NCI-H226 (cell line): ENCODE results near the gene SLITRK6.
"Not testable (repeated sequence)": the region's sequence is repeated elsewhere in the genome, so short reads cannot be mapped to it uniquely, and the experiment has no call there.

Experiments
- DNase-seq: peaks from one replicate; pipeline ENCODE4 v3.0.0-alpha.2; 2015

The SLITRK6 gene, protein sequence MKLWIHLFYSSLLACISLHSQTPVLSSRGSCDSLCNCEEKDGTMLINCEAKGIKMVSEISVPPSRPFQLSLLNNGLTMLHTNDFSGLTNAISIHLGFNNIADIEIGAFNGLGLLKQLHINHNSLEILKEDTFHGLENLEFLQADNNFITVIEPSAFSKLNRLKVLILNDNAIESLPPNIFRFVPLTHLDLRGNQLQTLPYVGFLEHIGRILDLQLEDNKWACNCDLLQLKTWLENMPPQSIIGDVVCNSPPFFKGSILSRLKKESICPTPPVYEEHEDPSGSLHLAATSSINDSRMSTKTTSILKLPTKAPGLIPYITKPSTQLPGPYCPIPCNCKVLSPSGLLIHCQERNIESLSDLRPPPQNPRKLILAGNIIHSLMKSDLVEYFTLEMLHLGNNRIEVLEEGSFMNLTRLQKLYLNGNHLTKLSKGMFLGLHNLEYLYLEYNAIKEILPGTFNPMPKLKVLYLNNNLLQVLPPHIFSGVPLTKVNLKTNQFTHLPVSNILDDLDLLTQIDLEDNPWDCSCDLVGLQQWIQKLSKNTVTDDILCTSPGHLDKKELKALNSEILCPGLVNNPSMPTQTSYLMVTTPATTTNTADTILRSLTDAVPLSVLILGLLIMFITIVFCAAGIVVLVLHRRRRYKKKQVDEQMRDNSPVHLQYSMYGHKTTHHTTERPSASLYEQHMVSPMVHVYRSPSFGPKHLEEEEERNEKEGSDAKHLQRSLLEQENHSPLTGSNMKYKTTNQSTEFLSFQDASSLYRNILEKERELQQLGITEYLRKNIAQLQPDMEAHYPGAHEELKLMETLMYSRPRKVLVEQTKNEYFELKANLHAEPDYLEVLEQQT

DNA sequence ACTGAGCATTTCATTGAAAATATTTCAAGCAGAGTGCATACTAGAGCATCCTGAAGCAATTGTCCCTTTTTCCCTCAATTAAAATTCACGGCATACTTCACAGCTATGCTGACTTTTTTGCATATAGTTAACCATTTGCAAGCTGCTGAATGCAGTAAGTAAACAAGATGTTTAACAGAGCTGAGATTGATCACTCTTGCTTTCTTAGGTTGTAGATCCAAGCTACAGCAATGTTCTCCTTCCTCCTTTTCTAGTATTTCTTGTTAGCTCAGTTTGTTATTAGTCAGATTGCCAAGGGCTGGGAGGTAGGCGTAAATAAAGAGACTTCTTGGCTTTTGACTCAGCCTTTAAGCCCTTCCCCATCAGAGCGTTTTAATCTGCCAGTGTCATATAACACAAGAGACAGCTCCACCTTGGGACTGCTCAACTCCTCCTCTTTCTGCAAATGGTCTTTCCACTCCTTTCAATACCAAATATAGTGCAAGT, at the start of gene SLITRK6:
Gene SLITRK6, minus strand, starts transcription at position 323 of the 486 bp plus-strand sequence. CDS start 2,911 bp downstream, outside the sequence.
- DNase-seq: peak; percentile 78

DNA sequence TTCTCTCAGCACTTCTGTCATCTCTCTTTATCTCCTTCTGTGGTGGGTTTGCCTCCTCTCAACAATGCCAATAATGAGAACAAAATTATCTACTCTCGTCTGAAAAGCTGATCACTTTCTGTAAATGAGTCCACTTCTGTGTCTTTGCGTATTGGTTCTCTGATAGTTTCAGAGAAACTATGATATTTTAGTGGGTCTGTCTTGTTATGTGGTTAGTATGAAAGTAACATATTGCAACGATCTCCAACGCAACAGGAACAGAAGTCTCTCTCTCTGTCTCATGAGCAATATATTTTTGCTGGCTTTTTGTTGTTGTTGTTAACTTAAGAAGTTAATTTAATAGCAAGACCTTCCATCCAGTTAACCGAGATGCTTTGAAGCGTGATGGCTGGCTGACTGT, 47.8 kb upstream of the SLITRK6 start:
- no peak for DNase-seq

DNA sequence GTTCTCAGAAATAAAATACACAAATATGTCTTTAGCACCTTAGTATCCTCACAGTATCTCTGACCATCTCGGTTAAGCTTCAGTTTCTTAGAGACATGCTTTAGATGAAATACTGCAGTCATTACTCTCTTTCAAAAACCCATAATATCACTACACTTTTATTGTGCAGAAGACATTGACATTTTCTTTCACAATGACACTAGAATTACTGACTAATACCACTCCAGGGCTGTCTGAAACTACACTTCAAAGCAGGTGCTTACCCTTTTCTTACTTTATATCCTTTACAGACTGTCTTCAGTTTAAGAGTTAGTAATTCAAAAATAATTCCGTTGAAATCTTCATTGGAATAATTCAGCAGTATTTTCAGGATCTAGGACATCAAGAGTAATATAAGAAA, 42.2 kb upstream of the SLITRK6 start:
- no peak for DNase-seq

DNA sequence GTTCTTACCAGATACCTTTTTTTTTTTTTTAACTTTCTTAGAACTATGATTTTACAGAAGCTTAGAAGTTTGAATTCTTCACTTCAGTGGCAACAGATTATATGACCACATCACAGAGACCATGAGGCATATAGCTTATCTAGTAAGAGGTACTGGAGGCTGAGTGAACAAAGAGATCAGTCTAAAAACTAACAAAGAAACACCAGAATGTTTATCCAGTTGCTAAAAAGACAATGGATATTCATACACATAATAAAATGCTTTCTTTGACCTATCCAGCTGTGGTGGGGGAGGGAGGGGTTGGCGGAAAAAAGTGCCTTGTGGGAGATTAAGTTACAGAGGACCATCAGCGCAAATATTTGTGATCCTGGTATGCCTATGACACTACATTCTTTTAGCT, 34.7 kb upstream of the SLITRK6 start:
- DNase-seq: no peak

DNA sequence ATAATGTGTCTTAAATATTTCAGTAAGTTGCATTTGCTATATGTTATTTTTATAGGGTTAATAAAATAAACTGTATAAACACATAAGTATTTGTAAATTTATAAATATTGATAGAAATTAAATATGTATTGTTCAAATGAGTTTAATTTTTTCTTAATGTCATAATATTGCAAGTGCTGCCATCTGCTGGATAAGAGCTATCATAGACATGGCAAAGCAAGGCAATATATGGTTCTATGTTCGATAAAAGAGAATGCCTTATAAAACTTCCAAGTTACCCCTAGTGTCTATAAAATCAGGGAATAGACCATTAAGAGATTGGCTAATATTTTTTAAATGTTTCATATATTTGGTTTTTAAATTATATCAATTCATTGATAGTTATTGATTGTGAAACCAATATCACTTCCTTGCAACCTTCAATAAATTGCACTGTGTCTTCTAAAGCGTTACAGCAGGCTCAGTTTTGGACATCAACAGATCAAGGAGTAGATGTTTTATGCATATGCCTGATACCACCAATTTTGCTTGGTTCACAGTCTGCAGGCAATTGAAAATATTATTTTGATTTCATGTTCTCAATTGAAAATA, 29.0 kb upstream of the SLITRK6 start:
- no peak for DNase-seq

DNA sequence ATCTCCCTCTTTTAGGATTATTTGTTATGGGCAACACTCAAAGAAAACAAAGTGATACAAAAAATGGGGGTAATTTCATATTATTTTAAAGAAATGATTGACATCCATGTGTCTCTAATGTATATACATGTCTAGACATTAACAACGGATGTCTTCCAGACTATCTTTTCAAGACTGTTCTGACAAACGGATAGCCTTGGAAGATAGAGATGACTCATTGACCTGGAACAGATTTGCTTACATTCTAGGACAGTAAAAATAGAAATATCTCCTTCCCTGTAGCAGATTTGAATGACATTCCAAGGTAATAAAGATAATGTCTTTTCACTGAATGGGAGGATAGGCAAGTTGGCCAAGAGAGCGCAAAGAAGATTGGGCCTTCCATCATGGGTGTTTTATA, 26.2 kb upstream of the SLITRK6 start:
- peak; percentile 7 for DNase-seq

DNA sequence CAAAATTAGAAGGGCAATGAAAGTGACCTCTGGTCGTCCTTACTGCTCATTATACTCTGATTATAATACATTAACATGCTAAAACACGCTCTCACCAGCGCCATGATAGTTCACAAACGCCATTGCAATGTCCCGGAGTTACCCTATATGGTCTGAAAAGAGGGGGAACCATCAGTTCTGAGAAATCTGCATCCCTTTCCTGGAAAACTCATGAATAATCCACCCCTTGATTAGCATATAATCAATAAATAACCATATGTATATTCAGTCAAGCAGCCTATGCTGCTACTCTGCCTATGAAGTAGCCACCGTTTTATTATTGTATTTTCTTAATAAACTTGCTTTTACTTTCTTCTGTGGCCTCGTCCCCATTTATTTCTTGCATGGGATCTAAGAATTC, 24.6 kb upstream of the SLITRK6 start:
- no peak for DNase-seq

DNA sequence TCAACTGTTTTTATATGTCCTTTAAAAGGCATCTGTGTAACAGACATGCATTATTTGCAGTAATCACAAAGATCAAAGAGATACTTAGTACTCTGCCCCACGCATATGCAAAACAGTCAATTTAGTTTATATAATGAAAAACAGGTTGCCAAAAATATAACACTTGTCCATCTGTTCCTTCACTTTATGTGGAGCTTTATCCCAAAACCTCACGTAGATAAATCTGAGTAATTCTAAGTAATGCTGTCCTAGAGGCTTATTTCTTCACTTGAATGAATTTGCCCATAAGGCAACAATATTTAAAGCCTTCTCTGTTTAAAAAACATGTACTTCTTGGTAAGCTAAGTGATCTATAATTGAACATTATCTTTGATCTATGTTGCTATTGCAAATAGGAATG, 20.3 kb upstream of the SLITRK6 start:
- DNase-seq: no peak

DNA sequence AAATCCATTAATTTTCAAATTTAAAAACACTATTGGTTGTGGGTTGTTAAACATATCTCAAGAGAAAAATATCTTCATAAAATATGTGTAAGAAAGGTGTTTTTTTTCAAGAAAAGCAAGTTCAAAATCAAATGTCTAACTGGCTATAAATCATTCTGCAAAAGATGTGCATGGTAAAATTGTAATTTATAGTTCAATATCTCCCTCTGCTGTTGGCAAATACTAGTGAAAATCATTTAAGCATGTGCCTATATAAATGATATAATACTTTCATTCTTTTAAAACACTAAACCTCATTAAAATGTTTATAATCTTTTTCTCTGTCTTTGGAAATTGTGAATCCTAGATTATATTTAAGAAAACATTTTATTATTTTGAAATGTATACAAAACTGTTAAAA, 17.2 kb upstream of the SLITRK6 start:
- no peak for DNase-seq

DNA sequence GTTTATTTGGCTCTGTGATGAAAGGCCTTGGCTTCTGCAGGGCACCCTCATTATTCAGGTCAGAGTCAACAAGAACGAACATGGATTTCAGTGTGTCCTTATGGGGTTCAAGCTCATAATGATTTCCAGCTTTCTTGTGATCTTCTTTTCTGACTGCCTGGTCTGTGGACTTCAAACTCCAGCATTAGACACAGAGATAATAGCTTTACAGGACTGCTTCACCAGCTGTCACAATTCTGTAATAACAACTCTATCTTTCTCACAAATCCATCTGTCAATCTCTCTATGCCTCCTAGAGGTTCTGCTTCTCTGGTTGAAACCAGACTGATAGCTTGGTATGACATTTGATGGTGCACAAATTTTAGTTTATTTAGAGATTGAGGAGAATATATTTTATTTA, 13.1 kb upstream of the SLITRK6 start:
- DNase-seq: no peak

DNA sequence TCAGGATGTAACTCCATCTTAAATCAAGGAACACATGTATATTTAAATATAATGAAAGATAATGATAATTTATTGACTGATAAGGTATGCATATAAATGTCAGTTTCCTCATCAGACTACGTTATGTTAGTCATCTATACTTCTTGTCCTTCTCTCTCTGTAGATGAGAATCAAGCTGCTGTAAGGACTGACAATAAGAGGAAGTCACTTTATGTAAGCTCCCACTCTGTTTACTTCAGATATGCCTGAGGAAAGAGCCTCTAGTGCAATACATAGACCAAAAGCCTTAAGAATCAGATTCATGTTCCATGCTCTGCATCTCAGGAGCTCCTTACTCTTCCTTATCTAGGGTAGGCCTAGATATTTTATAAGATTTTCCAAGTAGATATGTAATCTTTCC, 9.6 kb upstream of the SLITRK6 start:
- DNase-seq: no peak

DNA sequence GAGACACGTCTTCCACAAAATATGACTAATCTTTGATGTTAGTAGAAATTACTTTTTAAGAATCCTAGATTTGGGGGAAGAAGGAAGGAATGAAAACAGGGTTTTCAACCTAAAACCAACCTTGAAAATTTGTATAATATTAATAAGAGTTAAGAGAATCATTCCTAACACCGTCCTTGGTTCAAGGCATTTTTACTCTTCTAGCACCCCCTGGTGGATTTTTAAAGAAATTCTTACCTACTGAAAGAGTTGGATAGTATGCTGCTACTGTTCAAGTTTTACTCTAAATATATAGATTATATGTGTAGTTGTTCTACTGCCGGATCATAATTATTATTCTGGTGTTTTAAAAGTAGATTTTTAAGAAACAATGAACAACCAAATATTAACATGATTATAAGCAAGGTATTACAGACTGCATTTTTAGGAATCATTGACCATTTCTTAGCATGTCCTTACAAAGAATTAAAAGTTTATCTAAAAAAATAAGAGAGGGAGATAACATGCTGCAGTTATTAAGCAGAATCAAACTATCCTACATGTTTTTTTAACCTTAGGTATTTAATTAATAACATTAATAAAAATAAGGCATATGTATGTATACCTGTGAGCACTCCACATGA, 7.4 kb upstream of the SLITRK6 start:
- no peak for DNase-seq

DNA sequence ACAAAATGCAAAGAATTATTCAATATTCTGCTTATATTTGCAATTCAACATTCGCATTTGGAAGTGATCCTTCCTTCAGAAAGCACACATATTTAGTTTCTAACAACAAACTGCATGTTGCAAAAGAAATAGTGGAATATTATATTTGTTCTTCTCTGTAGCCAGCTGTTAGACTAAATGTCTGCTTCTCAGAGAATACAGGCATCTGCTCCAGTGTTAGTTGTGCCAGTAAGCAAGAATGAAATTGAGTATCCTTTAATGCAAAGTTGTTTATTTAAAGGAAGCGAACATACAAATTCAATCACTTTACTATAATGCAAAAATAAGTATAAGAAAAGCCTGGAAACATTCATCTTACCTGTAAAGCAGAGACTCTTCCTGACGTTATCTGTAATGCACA, 663 bp downstream of the SLITRK6 start:
- no peak for DNase-seq

DNA sequence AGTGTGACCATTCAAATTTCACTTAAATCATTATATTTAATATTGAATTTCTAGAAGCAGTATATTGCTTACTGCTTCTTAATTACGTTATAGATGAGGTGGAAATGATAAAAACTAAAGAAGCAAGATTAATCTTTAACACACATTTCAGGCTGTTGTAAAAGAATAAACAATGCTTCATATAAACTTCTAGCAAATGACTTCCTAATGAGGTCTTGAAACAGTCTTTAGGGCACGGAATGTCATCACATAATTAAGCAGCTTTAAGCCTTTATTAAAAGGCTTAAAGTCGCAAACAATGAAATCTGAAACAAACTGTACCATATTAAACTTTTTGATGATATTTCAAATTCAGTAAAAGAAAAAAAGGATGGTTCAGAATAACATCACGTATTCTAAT, 1.9 kb downstream of the SLITRK6 start:
- no peak for DNase-seq

DNA sequence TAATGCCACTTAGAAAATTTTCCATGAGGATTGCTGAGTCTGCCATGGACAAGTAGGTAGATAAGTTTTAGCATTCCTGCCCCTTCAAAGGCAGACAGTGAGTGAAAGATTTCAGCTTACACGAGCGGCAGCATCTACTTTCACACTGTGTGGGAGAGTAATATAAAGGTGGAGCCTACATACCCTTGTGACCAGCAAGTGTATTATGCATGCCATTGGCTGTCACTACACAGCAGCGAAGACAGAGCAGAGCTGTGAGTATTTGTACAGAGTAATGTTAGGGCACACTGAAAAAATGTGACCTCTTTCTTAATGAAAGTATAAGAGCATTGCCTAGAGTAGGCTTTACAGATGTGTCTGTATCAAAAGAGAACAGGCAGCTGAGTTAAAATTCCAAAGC, 14.0 kb downstream of the SLITRK6 start:
- DNase-seq: no peak

DNA sequence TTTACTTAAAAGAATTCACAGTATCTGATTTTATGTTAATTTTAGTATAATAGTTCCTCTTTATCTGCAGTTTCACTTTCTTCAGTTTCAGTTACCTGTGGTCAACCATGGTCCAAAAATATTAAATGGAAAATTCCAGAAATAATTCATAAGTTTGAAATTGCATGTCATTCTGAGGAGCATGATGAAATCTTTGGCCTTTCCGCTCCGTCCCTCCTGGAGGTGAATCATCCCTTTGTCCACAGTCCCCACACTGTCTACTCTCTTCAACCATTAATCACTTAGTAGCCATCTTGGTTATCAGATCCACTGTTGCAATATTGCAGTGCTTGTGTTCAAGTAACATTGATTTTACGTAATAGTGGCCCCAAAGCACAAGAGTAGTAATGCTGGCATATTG, 26.9 kb downstream of the SLITRK6 start:
- peak; percentile 57 for DNase-seq

DNA sequence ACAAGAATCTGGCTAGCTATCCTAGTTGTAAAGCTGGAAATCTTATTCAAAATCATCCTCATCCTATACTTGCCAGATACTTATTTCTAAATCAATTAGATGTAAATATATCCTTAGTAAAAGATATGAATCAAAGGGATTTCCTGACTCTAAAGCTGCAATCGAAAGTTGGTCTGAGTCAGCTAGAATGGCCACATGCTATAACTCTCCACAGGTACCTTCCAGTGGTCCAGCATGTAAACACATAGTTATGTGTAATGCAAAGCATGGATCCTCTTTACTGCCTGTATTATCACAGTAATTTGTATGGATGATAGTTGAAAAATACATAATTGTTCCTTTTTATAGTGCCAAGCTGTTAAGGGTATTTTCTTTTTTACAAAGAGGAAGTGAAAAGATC, 27.4 kb downstream of the SLITRK6 start:
- peak; percentile 12 for DNase-seq

DNA sequence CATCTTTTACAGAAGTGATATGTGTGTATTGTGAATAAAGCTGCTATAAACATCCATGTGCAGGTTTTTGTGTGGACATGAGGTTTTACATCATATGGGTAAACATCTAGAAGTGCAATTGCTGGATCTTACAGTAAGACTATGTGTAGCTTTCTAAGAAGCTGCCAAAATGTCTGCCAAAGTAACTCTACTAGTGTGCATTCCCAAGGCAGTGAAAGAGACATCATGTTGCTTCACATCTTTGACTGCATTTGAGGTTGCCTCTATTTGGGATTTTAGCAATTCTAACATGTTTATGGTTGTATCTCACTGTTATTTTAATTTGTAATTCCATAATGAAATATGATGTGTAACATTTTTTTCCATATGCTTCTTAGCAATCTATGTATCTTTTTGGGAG, 30.3 kb downstream of the SLITRK6 start:
- no peak for DNase-seq

DNA sequence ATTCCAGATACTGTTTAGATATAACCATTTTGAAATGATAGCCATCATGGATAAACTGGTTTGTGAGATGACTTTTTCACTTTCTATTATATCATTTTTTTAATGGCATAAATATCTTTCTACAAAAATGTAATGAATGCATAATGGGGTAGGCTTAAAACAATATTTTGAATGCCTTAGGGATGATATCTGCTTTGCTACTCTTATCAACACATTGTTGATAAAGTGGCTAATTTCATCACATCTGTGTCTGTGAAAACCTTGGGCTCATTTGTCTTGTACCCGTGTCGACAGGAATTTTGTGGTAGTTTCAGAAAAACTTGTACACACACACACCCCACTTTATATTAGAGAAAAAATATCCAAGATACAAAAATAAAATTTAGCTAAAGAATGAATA, 44.1 kb downstream of the SLITRK6 start:
- peak; percentile 83 for DNase-seq

DNA sequence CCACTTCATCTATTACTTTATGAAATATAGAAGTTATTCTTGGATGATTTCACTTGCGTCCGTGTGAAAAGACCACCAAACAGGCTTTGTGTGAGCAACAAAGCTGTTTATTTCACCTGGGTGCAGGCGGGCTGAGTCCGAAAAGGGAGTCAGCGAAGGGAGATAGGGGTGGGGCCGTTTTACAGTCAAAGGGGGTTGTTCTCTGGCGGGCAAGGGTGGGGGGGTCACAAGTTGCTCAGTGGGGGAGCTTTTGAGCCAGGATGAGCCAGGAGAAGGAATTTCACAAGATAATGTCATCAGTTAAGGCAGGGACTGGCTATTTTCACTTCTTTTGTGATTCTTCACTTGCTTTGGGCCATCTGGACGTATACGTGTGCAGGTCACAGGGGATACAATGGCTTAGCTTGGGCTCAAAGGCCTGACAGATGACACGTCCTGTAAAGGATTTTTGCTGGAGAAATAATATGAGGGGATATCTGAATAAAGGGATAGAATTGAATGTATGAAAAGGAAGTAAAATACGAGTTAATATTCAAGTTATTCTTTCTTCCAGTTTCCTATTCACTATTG, 55.9 kb downstream of the SLITRK6 start:
- not testable (repeated sequence) for DNase-seq
